Activated CD8-positive, alpha-beta memory T cell treated with anti-CD3 and anti-CD28 coated beads for 4 hours (primary cell): ENCODE results near the gene NCAPD2.
"Not testable (repeated sequence)": the region's sequence is repeated elsewhere in the genome, so short reads cannot be mapped to it uniquely, and the experiment has no call there.

Experiments used
- DNase-seq, 2 donors: peaks; one replicate each; pipeline ENCODE4 v3.0.0-alpha.2; 2020; ENCODE audit warnings: low read depth in 2 of 2

NCAPD2 gene

GRCh38 chr12:6548966-6549683, 55.2 kb downstream of the NCAPD2 start:
- no peak for DNase-seq

- DNase-seq = no peak
Measured at GRCh38 chr12:6549684-6550151, 55.8 kb downstream of the NCAPD2 start.

GRCh38 chr12:6550294-6551062, 56.6 kb downstream of the NCAPD2 start:
- no peak for DNase-seq

GRCh38 chr12:6551063-6551461, 57.2 kb downstream of the NCAPD2 start:
- no peak for DNase-seq

- DNase-seq = no peak
Measured at GRCh38 chr12:6551496-6552139, 57.7 kb downstream of the NCAPD2 start.

GRCh38 chr12:6552140-6552551, 58.2 kb downstream of the NCAPD2 start:
- no peak for DNase-seq

GRCh38 chr12:6553051-6553868, 59.4 kb downstream of the NCAPD2 start:
- DNase-seq = no peak

GRCh38 chr12:6554168-6555017, 60.5 kb downstream of the NCAPD2 start:
- peak in 1 of 2 donors; percentile 47 for DNase-seq

GRCh38 chr12:6555018-6555691, 61.3 kb downstream of the NCAPD2 start:
- DNase-seq = no peak

- not testable (repeated sequence) for DNase-seq
Measured at GRCh38 chr12:6556496-6556817, 62.6 kb downstream of the NCAPD2 start.

GRCh38 chr12:6556857-6557256, 63.0 kb downstream of the NCAPD2 start:
- no peak for DNase-seq

- DNase-seq = not testable (repeated sequence)
Measured at GRCh38 chr12:6558014-6558760, 64.3 kb downstream of the NCAPD2 start.

- DNase-seq = no peak
Measured at GRCh38 chr12:6559500-6559899, 65.6 kb downstream of the NCAPD2 start.

- no peak for DNase-seq
Measured at GRCh38 chr12:6560501-6561205, 66.8 kb downstream of the NCAPD2 start.

GRCh38 chr12:6562881-6563280, 69.0 kb downstream of the NCAPD2 start:
- DNase-seq = no peak

- peak; percentile 31 to 38 for DNase-seq
Measured at GRCh38 chr12:6563448-6564050, 69.6 kb downstream of the NCAPD2 start.

- no peak for DNase-seq
Measured at GRCh38 chr12:6567112-6567670, 73.3 kb downstream of the NCAPD2 start.

- no peak for DNase-seq
Measured at GRCh38 chr12:6569312-6569711, 75.4 kb downstream of the NCAPD2 start.
